Fibroblast of peridontal ligament (primary cell): ENCODE measurements around the gene ROBO1.
A peak's percentile ranks its signal among the peaks of the same experiment; 100 is the strongest.
"Not testable (repeated sequence)": the region's sequence is repeated elsewhere in the genome, so short reads cannot be mapped to it uniquely, and the experiment has no call there.

Experiments
- DNase-seq: peaks from one replicate; pipeline ENCODE4 v3.0.0-alpha.2; 2010; ENCODE audit errors: extremely low read depth

The ROBO1 gene

GRCh38 chr3:78802562-78802930, 965.3 kb downstream of the ROBO1 start:
- DNase-seq: no peak

- DNase-seq: peak; percentile 18
These were observed 965.8 kb downstream of the ROBO1 start for GRCh38 chr3:78801926-78802561.

- DNase-seq: no peak
These were observed 968.1 kb downstream of the ROBO1 start for GRCh38 chr3:78799681-78800080.

- peak; percentile 17 for DNase-seq
These were observed 969.4 kb downstream of the ROBO1 start for GRCh38 chr3:78798266-78798832.

GRCh38 chr3:78794431-78794830, 973.4 kb downstream of the ROBO1 start:
- no peak for DNase-seq

GRCh38 chr3:78792733-78793132, 975.1 kb downstream of the ROBO1 start:
- no peak for DNase-seq

- DNase-seq: no peak
These were observed 975.6 kb downstream of the ROBO1 start for GRCh38 chr3:78792212-78792611.

GRCh38 chr3:78791753-78792152, 976.0 kb downstream of the ROBO1 start:
- DNase-seq: no peak

GRCh38 chr3:78788839-78789238, 979.0 kb downstream of the ROBO1 start:
- DNase-seq: no peak

GRCh38 chr3:78785004-78785403, 982.8 kb downstream of the ROBO1 start:
- no peak for DNase-seq

GRCh38 chr3:78781351-78781750, 986.4 kb downstream of the ROBO1 start:
- no peak for DNase-seq

- DNase-seq: peak; percentile 38
These were observed 1001.9 kb downstream of the ROBO1 start for GRCh38 chr3:78765671-78766485.

- DNase-seq: no peak
These were observed 1003.2 kb downstream of the ROBO1 start for GRCh38 chr3:78764634-78765033.

- no peak for DNase-seq
These were observed 1005.7 kb downstream of the ROBO1 start for GRCh38 chr3:78762121-78762520.

- DNase-seq: peak; percentile 37
These were observed 1006.7 kb downstream of the ROBO1 start for GRCh38 chr3:78761126-78761525.

GRCh38 chr3:78757731-78758130, 1010.1 kb downstream of the ROBO1 start:
- DNase-seq: no peak

- DNase-seq: peak; percentile 79
These were observed 1013.6 kb downstream of the ROBO1 start for GRCh38 chr3:78754066-78754743.

- no peak for DNase-seq
These were observed 1016.5 kb downstream of the ROBO1 start for GRCh38 chr3:78751266-78751665.

GRCh38 chr3:78750291-78750690, 1017.5 kb downstream of the ROBO1 start:
- DNase-seq: not testable (repeated sequence)

- DNase-seq: no peak
These were observed 1018.7 kb downstream of the ROBO1 start for GRCh38 chr3:78749056-78749455.

GRCh38 chr3:78745847-78746246, 1022.0 kb downstream of the ROBO1 start:
- DNase-seq: no peak

GRCh38 chr3:78742491-78742890, 1025.3 kb downstream of the ROBO1 start:
- no peak for DNase-seq
